Renal cortical epithelial cell (primary cell): ENCODE results near the gene PGLYRP4. TPM values are rescaled to one million over a fixed set of nuclear protein-coding genes. Genes with fewer than 3 reads are reported as not detected.

ENCODE experiments used
- DNase-seq: peaks from one replicate; pipeline ENCODE4 v3.0.0-alpha.2; 2011; ENCODE audit warnings: low read depth
- total RNA-seq: library from RNA; depleted of rRNA; stranded (reverse); fragments of >200 nt; gene quantifications from 2 replicates; pipeline ENCODE4 v1.2.3, GENCODE V29; 2014

Gene PGLYRP4
- total RNA-seq, 1 donor from 2014 or later, result not detected

DNA sequence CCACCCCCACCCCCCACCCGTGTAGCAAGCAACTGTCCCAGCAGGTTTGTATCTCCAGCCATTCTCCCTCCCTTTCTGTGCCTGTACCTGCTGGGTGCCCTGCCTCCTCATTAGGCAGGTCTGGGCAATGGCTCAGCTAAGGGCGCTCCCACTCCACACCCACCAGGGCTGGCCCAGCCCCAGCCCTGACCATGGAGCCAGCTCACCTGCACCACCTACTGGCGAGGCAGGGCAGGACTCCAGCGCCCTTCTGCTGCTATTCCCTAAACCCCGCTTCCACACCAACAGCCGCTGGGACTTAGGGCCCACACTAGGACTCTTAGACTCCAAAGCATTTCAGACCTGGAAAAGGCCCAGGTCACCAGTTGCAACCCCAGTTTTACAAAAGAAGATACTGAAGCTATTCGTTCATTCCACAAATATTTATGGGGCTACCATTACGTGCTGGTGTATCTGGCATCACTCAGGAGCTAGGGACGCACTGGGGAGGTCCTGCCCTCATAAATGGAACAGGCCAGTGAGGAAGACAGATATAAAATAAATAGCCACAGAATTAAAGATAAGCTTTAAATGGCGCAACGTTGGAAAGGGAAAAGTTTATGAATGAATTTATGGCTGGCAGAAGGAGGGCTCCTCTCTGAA lies 59.9 kb downstream of the PGLYRP4 start:
- DNase-seq, result no peak

Other genes starting within 250 kb of the PGLYRP4 start
- not detected in 2 replicates for gene SPRR2F, start 235.3 kb downstream of the PGLYRP4 start, total RNA-seq
- gene SPRR2G, start 198.0 kb downstream of the PGLYRP4 start, total RNA-seq, result not detected in 2 replicates
- gene LELP1, start 145.4 kb downstream of the PGLYRP4 start, total RNA-seq, result not detected in 2 replicates
- not detected in 2 replicates for gene PRR9, start 131.3 kb downstream of the PGLYRP4 start, total RNA-seq
- gene LORICRIN, start 89.2 kb downstream of the PGLYRP4 start, total RNA-seq, result not detected in 2 replicates
- not detected in 2 replicates for gene PGLYRP3, start 35.9 kb downstream of the PGLYRP4 start, total RNA-seq
- 0.70 and 25.0 TPM in 2 replicates for gene S100A9, start 9.0 kb upstream of the PGLYRP4 start, total RNA-seq
- not detected in 2 replicates for gene S100A12, start 26.8 kb upstream of the PGLYRP4 start, total RNA-seq
- gene S100A8, start 42.2 kb upstream of the PGLYRP4 start, total RNA-seq, result not detected in 2 replicates
- not detected in 2 replicates for gene S100A7A, start 67.7 kb upstream of the PGLYRP4 start, total RNA-seq
- not detected in 2 replicates for gene S100A7, start 111.8 kb upstream of the PGLYRP4 start, total RNA-seq
- gene S100A6, start 187.2 kb upstream of the PGLYRP4 start, total RNA-seq, result 428 and 2,979 TPM in 2 replicates
- gene S100A5, start 192.1 kb upstream of the PGLYRP4 start, total RNA-seq, result 1.2 TPM in 2 replicates
- 7.6 and 303 TPM in 2 replicates for gene S100A4, start 197.0 kb upstream of the PGLYRP4 start, total RNA-seq
- 5.2 and 36.8 TPM in 2 replicates for gene S100A3, start 200.4 kb upstream of the PGLYRP4 start, total RNA-seq
- gene S100A2, start 217.0 kb upstream of the PGLYRP4 start, total RNA-seq, result 37.9 and 392 TPM in 2 replicates